Globus pallidus (tissue), 1 donor: ENCODE results near the gene CLSTN1.
A peak's percentile ranks its signal among the peaks of the same experiment; 100 is the strongest.

Source experiments
- DNase-seq: peaks from one replicate; pipeline ENCODE4 v3.0.0-alpha.2; 2015; ENCODE audit warnings: low spot score

The CLSTN1 gene

GRCh38 chr1:9823943-9824701, at the start of gene CLSTN1:
Gene CLSTN1 (minus strand): TSS chr1:9823965. CDS start chr1:9823733, 232 bp downstream.
- DNase-seq: peak; percentile 86

GRCh38 chr1:9873385-9873784, 49.6 kb upstream of the CLSTN1 start:
- no peak for DNase-seq

- no peak for DNase-seq
Measured at GRCh38 chr1:9872430-9873165, 48.8 kb upstream of the CLSTN1 start.

- DNase-seq: no peak
Measured at GRCh38 chr1:9871707-9872425, 48.1 kb upstream of the CLSTN1 start.

- DNase-seq: no peak
Measured at GRCh38 chr1:9871021-9871420, 47.3 kb upstream of the CLSTN1 start.

GRCh38 chr1:9870572-9870971, 46.8 kb upstream of the CLSTN1 start:
- DNase-seq: no peak

- DNase-seq: no peak
Measured at GRCh38 chr1:9869831-9870251, 46.1 kb upstream of the CLSTN1 start.

GRCh38 chr1:9868244-9868590, 44.5 kb upstream of the CLSTN1 start:
- DNase-seq: no peak

- peak; percentile 66 for DNase-seq
Measured at GRCh38 chr1:9867408-9868243, 43.9 kb upstream of the CLSTN1 start.

- DNase-seq: no peak
Measured at GRCh38 chr1:9866836-9867235, 43.1 kb upstream of the CLSTN1 start.

GRCh38 chr1:9865724-9866123, 42.0 kb upstream of the CLSTN1 start:
- DNase-seq: no peak

- no peak for DNase-seq
Measured at GRCh38 chr1:9863371-9863770, 39.6 kb upstream of the CLSTN1 start.

- DNase-seq: no peak
Measured at GRCh38 chr1:9861360-9861759, 37.6 kb upstream of the CLSTN1 start.

- DNase-seq: no peak
Measured at GRCh38 chr1:9860887-9861286, 37.1 kb upstream of the CLSTN1 start.

GRCh38 chr1:9859281-9860014, 35.7 kb upstream of the CLSTN1 start:
- no peak for DNase-seq

- no peak for DNase-seq
Measured at GRCh38 chr1:9858293-9859035, 34.7 kb upstream of the CLSTN1 start.

GRCh38 chr1:9855186-9855585, 31.4 kb upstream of the CLSTN1 start:
- no peak for DNase-seq

- DNase-seq: no peak
Measured at GRCh38 chr1:9853249-9853595, 29.5 kb upstream of the CLSTN1 start.

GRCh38 chr1:9852410-9853248, 28.9 kb upstream of the CLSTN1 start:
- peak; percentile 43 for DNase-seq

GRCh38 chr1:9852004-9852403, 28.2 kb upstream of the CLSTN1 start:
- no peak for DNase-seq
